CMK (cell line): ENCODE measurements around the gene IPO4.

Experiments used
- DNase-seq: peaks from one replicate; pipeline ENCODE4 v3.0.0-alpha.2; 2010; ENCODE audit warnings: low read depth

Gene IPO4

DNA sequence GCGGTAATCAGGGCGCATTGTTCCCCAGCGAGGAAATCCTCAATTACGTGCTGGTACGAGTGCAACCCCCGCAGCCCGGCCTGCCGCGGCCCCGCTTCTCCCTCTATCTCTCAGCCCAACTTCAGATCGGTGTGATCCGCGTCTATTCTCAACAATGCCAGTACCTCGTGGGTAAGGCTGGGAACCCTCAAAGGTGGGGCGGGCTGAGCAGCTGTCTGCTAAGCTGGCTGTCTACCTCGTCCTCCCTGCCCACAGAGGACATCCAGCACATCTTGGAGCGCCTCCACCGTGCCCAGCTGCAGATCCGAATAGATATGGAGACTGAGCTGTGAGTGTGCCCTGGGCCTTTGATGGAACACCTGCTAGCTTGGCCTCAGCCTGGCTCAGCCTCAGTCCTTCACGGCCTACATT is 15.7 kb downstream of the IPO4 start:
- no peak for DNase-seq

DNA sequence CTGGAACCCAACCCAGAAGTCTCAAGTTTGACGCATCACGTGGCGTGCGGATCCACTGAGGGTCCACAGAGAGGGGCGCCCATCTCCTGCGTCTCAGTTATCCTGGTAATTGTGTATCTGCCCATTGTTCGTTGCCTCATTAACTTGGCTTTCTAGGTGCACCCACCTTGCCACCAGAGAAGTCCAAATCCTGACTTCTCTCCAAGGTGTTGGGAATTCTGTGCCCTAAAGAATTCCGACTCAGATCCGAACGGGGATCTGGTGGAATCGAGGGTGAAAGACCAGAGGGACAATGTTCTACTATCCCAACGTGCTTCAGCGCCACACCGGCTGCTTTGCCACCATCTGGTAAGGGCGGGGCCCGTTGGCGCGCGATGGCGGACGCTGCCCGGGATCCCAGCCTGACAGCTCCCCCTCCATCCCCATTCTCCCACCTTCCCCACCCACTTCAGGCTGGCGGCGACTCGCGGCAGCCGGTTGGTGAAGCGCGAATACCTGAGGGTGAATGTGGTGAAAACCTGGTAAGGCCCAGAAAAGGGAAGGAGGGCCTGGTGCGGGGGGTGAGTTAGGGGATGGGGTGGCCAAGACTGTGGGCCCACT is 16.3 kb downstream of the IPO4 start:
- no peak for DNase-seq

DNA sequence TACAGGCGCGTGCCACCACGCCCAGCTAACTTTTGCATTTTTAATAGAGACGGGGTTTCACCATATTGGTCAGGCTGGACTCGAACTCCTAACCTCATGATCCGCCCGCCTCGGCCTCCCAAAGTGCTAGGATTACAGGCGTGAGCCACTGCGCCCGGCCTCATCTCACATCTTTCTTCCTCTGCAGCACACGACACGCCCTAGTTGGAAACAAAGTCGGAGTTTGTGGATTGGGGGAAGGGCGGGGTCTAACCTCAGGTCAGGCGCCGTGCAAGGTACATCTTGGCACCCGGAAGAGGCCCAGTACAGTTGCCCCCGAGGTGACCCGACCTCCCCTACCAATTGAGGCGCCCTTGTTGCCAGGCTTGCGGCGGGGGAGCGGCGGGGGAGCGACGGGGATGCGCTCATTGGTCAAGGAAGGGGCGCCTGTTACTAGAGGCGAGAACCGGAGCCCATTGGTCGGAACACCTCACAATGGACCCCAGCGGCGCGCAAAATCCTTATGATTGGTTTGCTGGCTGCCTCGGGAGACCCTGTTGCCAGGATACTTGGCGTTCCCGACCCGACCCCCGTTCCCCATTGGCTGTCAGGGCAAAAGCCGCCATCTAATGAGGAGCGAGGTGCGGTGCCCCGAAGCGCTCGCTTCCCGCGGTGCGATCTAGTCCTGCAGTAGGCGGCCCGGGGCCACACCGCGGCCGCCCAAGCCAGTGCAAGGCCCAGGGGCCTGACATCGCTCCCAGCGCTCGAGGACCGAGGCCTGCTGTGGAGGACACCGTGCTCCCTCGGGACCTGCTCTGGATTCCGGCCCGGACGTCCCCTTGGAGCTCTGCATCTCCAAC is 17.0 kb downstream of the IPO4 start, which contains the start of gene REC8:
Gene REC8 (plus strand): TSS at position 659 of the 839 bp plus-strand sequence. CDS start 473 bp downstream, outside the sequence.
- no peak for DNase-seq

DNA sequence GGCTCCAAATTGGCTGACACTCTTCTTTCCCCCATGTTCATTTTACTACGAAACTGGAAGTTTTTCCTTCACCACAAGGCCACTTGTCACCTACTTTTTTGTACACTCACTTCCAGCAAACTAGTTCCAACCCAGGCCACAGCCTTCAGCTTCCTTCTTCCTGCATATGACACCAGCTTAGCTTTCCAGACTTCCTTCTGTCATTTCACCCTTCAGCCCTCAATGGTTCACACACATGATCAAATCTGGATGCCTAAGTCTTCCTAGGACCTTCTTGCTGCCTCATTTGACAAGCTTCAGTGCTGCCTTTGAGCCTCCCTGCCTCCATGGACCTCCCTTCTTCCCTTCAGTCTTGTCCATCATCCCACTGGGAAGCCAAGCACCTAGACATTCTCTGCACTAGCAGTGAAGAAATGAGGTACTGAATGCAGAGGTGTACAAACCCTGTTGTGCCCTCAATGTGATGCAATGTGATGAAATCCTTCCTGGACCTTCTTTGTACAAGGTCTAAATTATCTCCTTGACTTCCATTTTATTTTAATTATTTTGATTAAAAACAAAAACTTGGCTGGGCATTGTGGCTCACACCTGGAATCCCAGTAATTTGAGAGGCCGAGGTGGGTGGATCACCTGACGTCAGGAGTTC is 21.0 kb downstream of the IPO4 start:
- no peak for DNase-seq

DNA sequence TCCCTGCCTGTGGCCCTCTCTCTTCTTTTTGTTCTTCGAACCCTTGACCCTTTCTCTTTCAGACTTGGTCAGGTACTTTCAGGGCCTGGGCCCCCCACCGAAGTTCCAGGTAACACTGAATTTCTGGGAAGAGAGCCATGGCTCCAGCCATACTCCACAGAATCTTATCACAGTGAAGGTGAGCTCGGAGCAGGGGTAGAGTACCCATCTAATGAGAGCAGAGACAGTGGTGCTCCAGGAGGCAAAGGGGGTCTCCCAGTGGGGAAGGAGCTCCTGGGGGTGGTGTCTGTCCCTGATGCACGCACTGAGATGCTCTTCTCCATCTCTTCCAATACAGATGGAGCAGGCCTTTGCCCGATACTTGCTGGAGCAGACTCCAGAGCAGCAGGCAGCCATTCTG is 22.8 kb downstream of the IPO4 start:
- DNase-seq: no peak

DNA sequence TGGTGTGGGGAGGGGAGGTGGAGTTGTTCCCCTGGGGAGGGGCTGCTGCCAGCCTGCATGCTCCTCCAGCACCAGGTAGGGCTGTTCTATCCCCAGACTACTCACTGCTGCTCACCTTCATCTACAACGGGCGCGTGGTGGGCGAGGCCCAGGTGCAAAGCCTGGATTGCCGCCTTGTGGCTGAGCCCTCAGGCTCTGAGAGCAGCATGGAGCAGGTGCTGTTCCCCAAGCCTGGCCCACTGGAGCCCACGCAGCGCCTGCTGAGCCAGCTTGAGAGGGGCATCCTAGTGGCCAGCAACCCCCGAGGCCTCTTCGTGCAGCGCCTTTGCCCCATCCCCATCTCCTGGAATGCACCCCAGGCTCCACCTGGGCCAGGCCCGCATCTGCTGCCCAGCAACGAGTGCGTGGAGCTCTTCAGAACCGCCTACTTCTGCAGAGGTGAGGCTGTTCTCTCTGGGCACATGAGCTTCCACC is 24.1 kb downstream of the IPO4 start:
- DNase-seq: no peak

DNA sequence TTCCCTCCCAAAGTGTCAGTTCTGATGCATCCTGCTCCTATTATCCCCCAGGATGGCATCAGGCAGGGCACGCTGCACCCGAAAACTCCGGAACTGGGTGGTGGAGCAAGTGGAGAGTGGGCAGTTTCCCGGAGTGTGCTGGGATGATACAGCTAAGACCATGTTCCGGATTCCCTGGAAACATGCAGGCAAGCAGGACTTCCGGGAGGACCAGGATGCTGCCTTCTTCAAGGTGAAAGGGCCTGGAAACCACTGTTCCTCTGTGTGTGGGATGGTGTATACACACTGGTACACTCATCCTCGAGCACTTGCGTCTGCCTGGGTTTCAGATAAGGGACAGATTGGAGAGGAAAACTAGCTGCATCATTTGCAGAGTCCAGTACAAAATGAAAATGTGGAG is 26.5 kb downstream of the IPO4 start:
- DNase-seq: no peak

DNA sequence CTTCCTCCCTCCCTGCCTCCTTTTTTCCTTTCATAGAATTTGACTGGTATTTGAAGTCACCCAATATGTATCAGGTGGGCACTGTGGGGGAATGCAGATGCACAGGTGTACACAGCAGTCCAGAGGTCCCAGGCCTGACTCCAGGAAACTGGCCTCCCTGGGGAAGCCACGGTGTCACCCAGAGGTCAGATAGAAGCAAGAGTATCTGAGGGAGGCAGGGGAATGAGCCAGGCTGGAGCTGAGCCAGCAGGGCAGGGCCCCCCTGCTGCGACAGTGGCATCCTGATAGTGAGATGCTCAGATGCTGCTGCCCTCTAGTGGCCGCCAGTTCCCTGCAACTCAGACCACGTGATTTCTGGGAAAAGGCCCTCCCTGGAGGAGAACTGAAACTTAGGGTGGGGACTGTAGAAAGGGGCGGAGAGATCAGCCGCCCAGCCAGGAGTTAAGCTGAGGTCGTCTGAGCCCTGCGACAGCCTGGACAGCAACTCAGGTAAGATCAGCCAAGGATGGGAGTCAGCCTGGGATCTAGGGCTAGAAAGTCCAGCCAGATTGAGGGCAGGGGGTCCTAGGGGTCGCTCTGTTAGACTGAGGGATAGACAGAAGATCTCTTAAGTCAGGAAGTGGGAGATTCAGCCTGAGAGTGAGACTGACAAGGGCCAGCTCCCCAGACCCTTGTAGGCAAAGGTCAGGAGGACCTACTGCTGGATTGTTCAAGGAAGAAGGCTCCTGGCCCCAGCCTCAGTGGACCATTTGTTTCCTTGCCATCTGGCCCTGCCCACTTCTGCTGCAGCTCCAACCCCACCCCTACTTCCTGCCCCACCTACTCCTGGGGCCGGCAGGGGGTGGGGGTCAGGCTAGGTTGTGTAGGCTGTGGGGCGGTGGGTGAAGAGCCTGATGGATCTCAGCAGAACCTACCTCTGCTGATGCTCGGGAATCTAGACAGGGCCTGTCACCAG is 27.5 kb downstream of the IPO4 start, which contains the start of gene IRF9:
Gene IRF9 (plus strand): TSS at position 416 of the 955 bp plus-strand sequence. CDS start 880 bp downstream, outside the sequence.
- DNase-seq: peak; percentile 90

DNA sequence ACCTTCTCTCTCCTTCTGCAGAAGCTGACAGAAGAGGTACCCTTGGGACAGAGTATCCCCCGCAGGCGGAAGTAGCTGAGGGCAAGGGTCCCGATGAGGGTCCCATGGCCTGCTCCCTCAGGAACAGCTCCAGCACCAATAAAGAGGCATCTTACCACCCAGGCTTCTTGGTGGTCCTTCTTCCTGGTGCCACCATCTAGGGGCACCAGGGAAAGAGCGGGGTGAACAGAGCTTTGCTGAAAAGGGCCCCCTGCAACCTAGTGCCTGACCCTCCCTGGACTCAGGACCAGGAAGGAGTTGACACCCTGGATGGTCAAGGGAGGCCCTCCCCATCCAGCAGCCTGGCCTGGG is 28.1 kb downstream of the IPO4 start:
- no peak for DNase-seq

DNA sequence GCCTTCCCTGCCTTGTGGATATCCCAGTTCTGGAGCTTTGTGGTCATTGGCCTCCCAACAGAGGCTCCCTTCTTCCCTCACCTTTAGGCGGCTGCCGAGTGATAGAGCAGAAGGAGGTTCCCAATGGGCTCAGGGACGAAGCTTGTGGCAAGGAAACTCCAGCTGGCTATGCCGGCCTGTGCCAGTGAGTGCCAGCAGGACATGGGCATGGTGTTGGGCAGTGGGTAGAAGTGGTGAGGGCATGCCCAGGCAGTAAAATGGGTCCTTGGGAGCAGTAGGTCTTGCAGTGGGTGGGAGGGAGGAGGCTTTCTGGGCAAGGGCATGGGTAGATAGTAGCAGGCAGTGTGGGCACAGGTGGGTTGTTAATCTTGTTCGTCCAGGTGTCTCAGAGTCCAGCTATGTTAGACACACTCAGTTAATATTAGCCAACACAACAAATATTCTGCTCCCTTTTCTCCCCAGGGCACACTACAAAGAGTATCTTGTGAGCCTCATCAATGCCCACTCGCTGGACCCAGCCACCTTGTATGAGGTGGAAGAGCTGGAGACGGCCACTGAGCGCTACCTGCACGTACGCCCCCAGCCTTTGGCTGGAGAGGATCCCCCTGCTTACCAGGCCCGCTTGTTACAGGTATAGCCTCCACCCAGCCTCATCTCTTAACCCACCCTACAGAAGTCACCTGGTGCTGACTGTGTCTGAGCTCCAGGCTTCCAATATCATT is 28.7 kb downstream of the IPO4 start:
- no peak for DNase-seq

DNA sequence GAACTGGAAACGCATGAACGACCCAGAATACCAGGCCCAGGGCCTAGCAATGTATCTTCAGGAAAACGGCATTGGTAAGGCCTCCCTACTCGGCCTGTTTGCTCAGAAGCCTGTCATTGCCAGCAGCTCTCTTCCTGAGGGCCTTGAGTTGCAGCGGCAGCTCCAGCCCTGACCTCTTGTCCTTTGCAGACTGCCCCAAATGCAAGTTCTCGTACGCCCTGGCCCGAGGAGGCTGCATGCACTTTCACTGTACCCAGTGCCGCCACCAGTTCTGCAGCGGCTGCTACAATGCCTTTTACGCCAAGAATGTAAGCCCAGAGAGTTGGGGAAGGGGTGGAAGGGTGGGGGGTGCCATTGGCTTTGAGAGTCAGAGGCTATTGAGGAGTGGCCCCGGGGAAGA is 31.3 kb downstream of the IPO4 start:
- DNase-seq: no peak

DNA sequence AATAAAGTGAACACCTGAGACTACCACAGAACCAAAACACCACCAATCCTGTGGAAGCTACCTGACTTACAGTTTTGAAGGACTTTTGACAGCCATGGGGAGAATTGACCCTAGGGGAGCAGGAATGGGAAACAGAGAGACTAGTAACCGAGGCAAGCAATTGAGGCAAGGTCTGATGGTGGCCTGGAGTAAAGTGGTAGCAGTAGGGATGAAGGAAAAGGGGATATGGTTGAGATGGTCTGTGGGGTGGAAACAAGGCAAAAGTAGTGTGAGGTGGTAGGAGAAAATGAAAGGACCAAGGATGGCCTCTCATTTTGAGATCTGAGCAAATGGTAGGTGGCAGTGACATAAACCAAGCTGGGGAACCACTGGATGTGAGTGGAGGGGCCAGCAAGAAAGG is 31.8 kb downstream of the IPO4 start:
- no peak for DNase-seq

DNA sequence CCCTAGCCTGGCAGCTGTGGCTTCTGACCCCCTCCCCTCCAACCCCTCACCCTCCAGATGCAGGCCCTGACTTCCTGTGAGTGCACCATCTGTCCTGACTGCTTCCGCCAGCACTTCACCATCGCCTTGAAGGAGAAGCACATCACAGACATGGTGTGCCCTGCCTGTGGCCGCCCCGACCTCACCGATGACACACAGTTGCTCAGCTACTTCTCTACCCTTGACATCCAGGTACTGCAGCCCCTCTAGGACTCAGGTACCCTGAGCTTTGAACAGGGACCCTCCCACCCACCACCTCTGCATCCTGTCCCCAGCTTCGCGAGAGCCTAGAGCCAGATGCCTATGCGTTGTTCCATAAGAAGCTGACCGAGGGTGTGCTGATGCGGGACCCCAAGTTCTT is 33.5 kb downstream of the IPO4 start:
- DNase-seq: no peak

DNA sequence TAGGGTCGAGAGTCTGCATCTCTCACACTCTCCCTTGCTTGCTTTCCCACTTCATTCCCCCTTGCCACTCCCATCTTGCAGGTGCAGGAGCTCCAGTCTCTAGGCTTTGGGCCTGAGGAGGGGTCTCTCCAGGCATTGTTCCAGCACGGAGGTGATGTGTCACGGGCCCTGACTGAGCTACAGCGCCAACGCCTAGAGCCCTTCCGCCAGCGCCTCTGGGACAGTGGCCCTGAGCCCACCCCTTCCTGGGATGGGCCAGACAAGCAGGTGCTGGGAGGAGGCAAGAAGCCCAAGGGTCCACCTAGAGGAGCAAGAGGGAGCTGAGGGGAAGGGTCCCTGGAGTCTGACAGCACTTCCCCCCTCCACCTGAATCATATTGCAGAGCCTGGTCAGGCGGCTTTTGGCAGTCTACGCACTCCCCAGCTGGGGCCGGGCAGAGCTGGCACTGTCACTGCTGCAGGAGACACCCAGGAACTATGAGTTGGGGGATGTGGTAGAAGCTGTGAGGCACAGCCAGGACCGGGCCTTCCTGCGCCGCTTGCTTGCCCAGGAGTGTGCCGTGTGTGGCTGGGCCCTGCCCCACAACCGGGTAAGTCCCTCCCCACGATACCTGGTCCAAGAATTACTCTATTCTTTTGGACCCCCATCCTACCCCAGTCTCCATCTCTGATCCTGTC is 37.1 kb downstream of the IPO4 start:
- no peak for DNase-seq

DNA sequence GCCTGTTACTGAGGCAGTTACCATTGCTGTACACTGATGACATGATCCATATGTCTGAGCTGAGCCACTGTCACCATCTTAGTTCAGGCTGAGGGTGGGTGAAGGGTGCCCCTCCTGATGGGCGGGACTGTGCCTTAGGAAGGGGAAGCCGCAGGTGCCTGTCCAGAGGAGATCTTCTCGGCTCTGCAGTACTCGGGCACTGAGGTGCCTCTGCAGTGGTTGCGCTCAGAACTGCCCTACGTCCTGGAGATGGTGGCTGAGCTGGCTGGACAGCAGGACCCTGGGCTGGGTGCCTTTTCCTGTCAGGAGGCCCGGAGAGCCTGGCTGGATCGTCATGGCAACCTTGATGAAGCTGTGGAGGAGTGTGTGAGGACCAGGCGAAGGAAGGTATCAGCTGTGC is 37.6 kb downstream of the IPO4 start:
- DNase-seq: no peak

DNA sequence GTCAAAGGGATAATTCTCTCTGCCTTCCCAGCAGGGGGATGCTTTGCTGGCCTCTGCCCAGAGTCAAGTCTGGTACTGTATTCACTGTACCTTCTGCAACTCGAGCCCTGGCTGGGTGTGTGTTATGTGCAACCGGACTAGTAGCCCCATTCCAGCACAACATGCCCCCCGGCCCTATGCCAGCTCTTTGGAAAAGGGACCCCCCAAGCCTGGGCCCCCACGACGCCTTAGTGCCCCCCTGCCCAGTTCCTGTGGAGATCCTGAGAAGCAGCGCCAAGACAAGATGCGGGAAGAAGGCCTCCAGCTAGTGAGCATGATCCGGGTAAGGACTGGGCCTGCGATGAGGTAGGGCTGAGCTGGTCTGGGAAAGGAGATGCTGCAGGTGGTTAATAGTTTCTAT is 38.0 kb downstream of the IPO4 start:
- DNase-seq: no peak

DNA sequence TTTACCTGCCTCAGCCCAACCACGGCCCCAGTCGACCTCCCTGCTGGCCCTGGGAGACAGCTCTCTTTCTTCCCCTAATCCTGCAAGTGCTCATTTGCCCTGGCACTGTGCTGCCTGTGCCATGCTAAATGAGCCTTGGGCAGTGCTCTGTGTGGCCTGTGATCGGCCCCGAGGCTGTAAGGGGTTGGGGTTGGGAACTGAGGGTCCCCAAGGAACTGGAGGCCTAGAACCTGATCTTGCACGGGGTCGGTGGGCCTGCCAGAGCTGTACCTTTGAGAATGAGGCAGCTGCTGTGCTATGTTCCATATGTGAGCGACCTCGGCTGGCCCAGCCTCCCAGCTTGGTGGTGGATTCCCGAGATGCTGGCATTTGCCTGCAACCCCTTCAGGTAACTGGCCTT is 38.6 kb downstream of the IPO4 start:
- no peak for DNase-seq

DNA sequence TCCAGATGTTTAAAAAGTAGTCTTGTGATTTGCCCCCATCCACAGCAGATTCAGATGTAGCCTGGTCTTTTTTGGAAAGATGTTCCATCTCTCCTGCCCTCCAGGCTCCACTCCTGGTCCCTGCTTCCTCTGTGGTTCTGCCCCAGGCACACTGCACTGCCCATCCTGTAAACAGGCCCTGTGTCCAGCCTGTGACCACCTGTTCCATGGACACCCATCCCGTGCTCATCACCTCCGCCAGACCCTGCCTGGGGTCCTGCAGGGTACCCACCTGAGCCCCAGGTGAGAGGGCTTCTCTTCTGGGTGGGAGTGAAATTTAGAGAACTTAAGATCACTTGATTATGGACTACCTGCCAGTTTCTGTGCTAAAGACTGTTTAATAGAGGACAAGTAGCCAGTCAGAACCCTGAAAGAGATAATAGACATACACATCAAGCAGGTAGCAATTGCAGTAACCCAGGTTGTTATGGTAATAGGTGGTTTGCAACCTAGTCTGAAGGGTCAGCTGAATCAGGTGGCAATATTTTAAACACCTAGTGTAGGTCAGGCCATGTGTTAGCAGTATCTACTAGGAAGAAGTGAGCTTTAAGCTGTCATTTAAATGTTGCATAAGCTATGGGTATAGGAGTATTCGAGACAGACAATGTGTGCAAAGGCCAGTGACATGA is 39.2 kb downstream of the IPO4 start:
- DNase-seq: no peak

DNA sequence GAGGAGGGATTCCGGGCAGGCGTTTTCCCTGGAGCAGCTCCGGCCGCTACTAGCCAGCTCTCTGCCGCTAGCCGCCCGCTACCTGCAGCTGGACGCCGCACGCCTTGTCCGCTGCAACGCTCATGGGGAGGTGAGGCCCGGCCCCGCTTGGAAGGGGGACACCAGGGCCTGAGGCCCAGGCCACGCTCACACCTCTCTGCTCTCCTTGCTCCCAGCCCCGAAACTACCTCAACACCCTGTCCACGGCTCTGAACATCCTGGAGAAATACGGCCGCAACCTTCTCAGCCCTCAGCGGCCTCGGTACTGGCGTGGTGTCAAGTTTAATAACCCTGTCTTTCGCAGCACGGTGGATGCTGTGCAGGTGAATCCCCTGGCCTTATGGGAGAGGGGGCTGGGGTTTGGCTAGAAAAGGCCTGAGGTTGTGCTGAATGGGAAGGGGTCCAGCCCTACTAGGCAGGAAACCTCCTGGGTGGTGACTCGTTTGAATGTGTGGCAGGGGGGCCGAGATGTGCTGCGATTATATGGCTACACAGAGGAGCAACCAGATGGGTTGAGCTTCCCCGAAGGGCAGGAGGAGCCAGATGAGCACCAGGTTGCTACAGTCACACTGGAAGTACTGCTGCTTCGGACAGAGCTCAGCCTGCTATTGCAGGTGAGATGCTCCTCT is 40.7 kb downstream of the IPO4 start:
- DNase-seq: no peak
